ENCODE data around the gene UFC1.

Gene UFC1

GRCh38 chr1:161191971-161192370, 38.2 kb downstream of the UFC1 start:
- no peak for DNase-seq (ENCODE audit: low read depth)
- no peak for TF ChIP-seq CTCF (IDR thresholded peaks at IDR 0.05; ENCODE audit: control insufficient read depth, extremely low read depth, insufficient read depth)
- no peak overlapping the region for H3K4me3 ChIP-seq (ENCODE audit: low read depth, low read length)

GRCh38 chr1:161192476-161193465, 39.0 kb downstream of the UFC1 start:
- H3K4me3 ChIP-seq (ENCODE audit: low read depth, low read length), result no peak overlapping the region
- peak; percentile 97 for TF ChIP-seq CTCF (IDR thresholded peaks at IDR 0.05; ENCODE audit: control insufficient read depth, extremely low read depth, insufficient read depth)
- no peak for DNase-seq (ENCODE audit: low read depth)

- H3K4me3 ChIP-seq (ENCODE audit: low read depth, low read length), result no peak overlapping the region
- no peak for DNase-seq (ENCODE audit: low read depth)
- peak; percentile 35 for TF ChIP-seq CTCF (IDR thresholded peaks at IDR 0.05; ENCODE audit: control insufficient read depth, extremely low read depth, insufficient read depth)
Observed at GRCh38 chr1:161193561-161194235, 39.9 kb downstream of the UFC1 start.

GRCh38 chr1:161195171-161195570, 41.4 kb downstream of the UFC1 start:
- H3K4me3 ChIP-seq (ENCODE audit: low read depth, low read length), result no peak overlapping the region
- no peak for DNase-seq (ENCODE audit: low read depth)
- no peak for TF ChIP-seq CTCF (IDR thresholded peaks at IDR 0.05; ENCODE audit: control insufficient read depth, extremely low read depth, insufficient read depth)

GRCh38 chr1:161196111-161196510, 42.3 kb downstream of the UFC1 start:
- H3K4me3 ChIP-seq (ENCODE audit: low read depth, low read length), result no peak overlapping the region
- TF ChIP-seq CTCF (IDR thresholded peaks at IDR 0.05; ENCODE audit: control insufficient read depth, extremely low read depth, insufficient read depth), result no peak
- no peak for DNase-seq (ENCODE audit: low read depth)

- DNase-seq (ENCODE audit: low read depth), result no peak
- H3K4me3 ChIP-seq (ENCODE audit: low read depth, low read length), result no peak overlapping the region
- TF ChIP-seq CTCF (IDR thresholded peaks at IDR 0.05; ENCODE audit: control insufficient read depth, extremely low read depth, insufficient read depth), result no peak
Observed at GRCh38 chr1:161196521-161197451, 43.0 kb downstream of the UFC1 start.
